AG04450 (cell line): ENCODE results near the gene TTBK2. TPM values are rescaled to one million over a fixed set of nuclear protein-coding genes. Genes with fewer than 3 reads are reported as not detected.

Source experiments
- CTCF ChIA-PET: fragments of 300-600, 350-600 bp; formaldehyde crosslinking; extraction: SDS; loops from one replicate; lab custom pipeline; 2022; ENCODE audit warnings: antibody characterized with exemption, inconsistent platforms; lab: Charles Lee
- POLR2A ChIA-PET: fragments of 350-600 bp; formaldehyde crosslinking; extraction: SDS; loops from one replicate; lab custom pipeline; 2021; ENCODE audit warnings: antibody characterized with exemption, inconsistent platforms; lab: Yijun Ruan, JAX
- DNase-seq: peaks from one replicate; pipeline ENCODE4 v3.0.0-alpha.2; 2011; ENCODE audit warnings: low read depth, low spot score
- H3K27ac ChIP-seq: one replicate; pipeline ENCODE4 v1.5.1; 2012; ENCODE audit warnings: low read depth, low read length, control low read depth
- H3K27me3 ChIP-seq: one replicate; pipeline ENCODE4 v1.6.0; 2012; ENCODE audit warnings: low read length; ENCODE audit not compliant: control insufficient read depth, insufficient read depth
- H3K4me3 ChIP-seq: 2 replicates; pipeline ENCODE4 v1.5.1; 2011; ENCODE audit warnings: mild to moderate bottlenecking, low read depth, low read length, control low read depth
- H3K9me3 ChIP-seq: 2 replicates; pipeline ENCODE4 v1.5.1; 2012; ENCODE audit warnings: low read length; ENCODE audit not compliant: control insufficient read depth, insufficient read depth
- polyA plus RNA-seq: library from polyadenylated mRNA; depleted of rRNA; stranded (reverse); fragments of >200 nt; gene quantifications from 2 replicates; pipeline ENCODE4 v1.2.3, GENCODE V29; 2011
- TF ChIP-seq, protein P1 (sequence below): IDR thresholded peaks from 2 replicates; pipeline ENCODE4 v1.5.1; 2011; ENCODE audit warnings: low read depth, low read length, control low read depth, inconsistent platforms

TTBK2 gene
- polyA plus RNA-seq, 1 experiment, result 8.2 TPM

DNA sequence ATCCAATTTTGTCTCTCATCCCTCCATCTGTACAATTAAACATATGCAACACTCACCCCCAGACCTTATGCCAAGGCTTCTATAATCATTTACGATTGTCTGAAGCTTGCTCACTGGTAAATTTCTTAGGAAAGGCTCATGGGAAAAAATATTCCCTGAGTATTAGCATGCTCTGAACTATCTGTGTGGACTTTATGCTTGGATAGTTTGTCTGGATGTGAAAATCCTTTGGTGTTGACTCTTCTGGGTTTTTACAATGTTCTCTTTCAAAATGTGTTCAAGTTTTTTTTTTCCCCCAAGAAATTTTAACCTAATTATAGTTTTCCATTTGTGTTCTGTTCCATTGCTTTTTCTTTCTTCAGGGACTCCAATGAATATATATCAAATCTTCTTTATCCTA lies 19.9 kb upstream of the TTBK2 start:
- H3K27ac ChIP-seq, result no peak overlapping the region
- POLR2A ChIA-PET, result no interaction called here
- H3K4me3 ChIP-seq, result no peak overlapping the region
- CTCF ChIA-PET, result interaction anchor here (0.7 to 1.0 kb wide), 2 partner anchors 14 to 16 kb away, joined by 3 to 6 read pairs; no protein-coding TSS in a partner anchor
- TF ChIP-seq, protein P1, sequence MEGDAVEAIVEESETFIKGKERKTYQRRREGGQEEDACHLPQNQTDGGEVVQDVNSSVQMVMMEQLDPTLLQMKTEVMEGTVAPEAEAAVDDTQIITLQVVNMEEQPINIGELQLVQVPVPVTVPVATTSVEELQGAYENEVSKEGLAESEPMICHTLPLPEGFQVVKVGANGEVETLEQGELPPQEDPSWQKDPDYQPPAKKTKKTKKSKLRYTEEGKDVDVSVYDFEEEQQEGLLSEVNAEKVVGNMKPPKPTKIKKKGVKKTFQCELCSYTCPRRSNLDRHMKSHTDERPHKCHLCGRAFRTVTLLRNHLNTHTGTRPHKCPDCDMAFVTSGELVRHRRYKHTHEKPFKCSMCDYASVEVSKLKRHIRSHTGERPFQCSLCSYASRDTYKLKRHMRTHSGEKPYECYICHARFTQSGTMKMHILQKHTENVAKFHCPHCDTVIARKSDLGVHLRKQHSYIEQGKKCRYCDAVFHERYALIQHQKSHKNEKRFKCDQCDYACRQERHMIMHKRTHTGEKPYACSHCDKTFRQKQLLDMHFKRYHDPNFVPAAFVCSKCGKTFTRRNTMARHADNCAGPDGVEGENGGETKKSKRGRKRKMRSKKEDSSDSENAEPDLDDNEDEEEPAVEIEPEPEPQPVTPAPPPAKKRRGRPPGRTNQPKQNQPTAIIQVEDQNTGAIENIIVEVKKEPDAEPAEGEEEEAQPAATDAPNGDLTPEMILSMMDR, result no peak
- H3K27me3 ChIP-seq, result no peaks in the 10 kb centered on the region
- no peak for DNase-seq
- H3K9me3 ChIP-seq, result no peaks in the 10 kb centered on the region

- Histone ChIP-seq H3K9me3 (no peaks in the 10 kb centered on the region), H3K27me3 (no peaks in the 10 kb centered on the region), H3K4me3 (no peak overlapping the region), H3K27ac (no peak overlapping the region)
- no peak for DNase-seq
- ChIA-PET POLR2A (interaction anchor here (0.6 kb wide), 1 partner anchor 59 kb away, joined by 4 read pairs; no protein-coding TSS in a partner anchor), CTCF (interaction anchor here (1.0 kb wide), 1 partner anchor 14 kb away, joined by 6 read pairs; no protein-coding TSS in a partner anchor)
- TF ChIP-seq, protein P1, result no peak
Measured at GRCh38 chr15:42939841-42940240, 19.3 kb upstream of the TTBK2 start.

DNA sequence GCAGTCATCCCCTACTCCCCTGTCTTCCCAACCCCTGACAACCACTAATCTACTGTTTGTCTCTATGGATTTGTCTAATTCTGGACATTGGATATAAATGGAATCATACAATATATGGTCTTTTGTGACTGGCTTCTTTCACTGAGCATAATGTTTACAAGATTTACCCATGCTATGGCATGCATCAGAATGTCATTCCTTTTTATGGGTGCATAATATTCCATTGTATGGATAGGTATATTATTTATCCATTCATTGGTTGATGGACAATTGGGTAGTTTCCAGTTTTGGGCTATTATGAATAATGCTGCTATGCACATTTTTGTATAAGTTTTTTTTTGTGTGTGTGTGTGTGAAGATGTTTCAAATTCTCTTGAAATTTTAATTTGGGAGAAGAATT lies 16.6 kb upstream of the TTBK2 start:
- DNase-seq, result no peak
- POLR2A ChIA-PET, result no interaction called here
- TF ChIP-seq, protein P1, result no peak
- no peak overlapping the region for H3K4me3 ChIP-seq
- no peaks in the 10 kb centered on the region for H3K9me3 ChIP-seq
- H3K27me3 ChIP-seq, result no peaks in the 10 kb centered on the region
- CTCF ChIA-PET, result no interaction called here
- H3K27ac ChIP-seq, result no peak overlapping the region

DNA sequence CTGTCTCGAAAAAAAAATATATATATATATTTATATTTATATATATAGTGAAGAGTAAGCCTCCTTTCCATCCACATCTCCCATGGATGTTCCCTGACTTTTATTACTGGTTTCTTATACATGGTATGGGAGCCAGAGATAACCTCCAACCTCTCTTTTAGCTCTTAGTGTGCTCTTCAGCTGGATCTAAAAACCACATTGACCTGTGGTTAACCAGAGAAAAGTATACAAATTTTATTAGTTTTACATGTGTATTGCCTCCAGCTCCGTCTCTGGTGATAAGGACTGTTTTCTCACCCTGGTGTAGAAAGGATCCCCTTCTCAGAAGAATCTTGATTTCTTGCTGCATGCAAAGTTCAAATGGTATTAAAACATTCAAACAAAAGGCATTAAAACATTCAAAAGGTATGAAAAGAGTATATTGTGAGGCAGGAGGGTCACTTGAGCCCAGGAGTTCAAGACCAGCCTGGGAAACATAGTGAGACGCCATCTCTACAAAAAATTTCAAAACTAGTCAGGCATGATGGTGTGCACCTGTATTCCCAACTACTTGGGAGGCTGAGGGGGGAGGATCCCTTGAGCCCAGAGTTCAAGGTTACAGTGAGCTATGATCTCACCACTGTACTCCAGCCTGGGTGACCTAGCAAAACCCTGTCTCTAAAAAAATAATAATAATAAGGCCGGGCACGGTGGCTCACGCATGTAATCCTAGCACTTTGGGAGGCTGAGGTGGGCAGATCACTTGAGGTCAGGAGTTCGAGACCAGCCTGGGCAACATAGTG lies 13.5 kb upstream of the TTBK2 start:
- no peak for DNase-seq
- H3K9me3 ChIP-seq, result no peaks in the 10 kb centered on the region
- ChIA-PET POLR2A (no interaction called here), CTCF (interaction anchor here (1.4 kb wide), 1 partner anchor 229 kb away, joined by 4 read pairs; no protein-coding TSS in a partner anchor)
- no peak overlapping the region for H3K4me3 ChIP-seq
- H3K27me3 ChIP-seq, result no peaks in the 10 kb centered on the region
- TF ChIP-seq, protein P1, result no peak
- no peak overlapping the region for H3K27ac ChIP-seq
